ENCODE results near the gene MYO6.

MYO6 gene

GRCh38 chr6:75968143-75968542, 219.1 kb downstream of the MYO6 start:
- ATAC-seq (no peak), DNase-seq (ENCODE audit: low spot score in 2 of 2) (no peak)
- no peaks in the 10 kb centered on the region for H3K9me3 Mint-ChIP-seq
- no peak overlapping the region for H3K27ac Mint-ChIP-seq
- H3K4me1 Mint-ChIP-seq: no peaks in the 10 kb centered on the region
- no peak overlapping the region for H3K4me3 Mint-ChIP-seq
- H3K36me3 Mint-ChIP-seq: no peaks in the 10 kb centered on the region

Measured in stimulated activated effector memory CD8-positive, alpha-beta T cell treated with anti-CD3 and anti-CD28 coated beads, Interleukin-12 subunit alpha, Interleukin-12 subunit beta, amount 100 ng/mL, for 72 hours (primary cell).